Activated T-cell treated with anti-CD3 and anti-CD28 coated beads for 1 hour (primary cell): ENCODE results near the gene TRAPPC2.
"Not testable (repeated sequence)": the region's sequence is repeated elsewhere in the genome, so short reads cannot be mapped to it uniquely, and the experiment has no call there.

Experiments used
- DNase-seq: peaks from one replicate; pipeline ENCODE4 v3.0.0-alpha.2; 2020; ENCODE audit warnings: low read depth

The TRAPPC2 gene

DNA sequence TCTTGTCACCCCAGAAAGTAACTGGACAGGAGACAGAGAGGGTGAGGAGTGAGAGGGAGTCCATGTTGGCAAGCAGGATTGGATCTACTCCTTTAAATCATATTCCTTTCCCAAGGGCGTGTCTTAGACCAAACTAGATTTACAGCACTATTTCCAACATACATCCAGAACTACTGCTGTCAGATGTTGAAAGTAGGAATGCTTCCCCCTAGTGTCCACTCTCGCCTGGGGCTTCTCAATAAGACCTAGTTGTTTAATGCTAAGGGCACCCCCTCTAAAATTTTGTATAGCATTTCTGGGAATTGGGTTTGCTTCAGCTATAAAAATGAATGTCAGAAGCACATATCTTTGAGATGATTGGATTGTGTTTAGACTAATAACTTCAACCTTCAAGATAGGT is 13.4 kb upstream of the TRAPPC2 start:
- no peak for DNase-seq

DNA sequence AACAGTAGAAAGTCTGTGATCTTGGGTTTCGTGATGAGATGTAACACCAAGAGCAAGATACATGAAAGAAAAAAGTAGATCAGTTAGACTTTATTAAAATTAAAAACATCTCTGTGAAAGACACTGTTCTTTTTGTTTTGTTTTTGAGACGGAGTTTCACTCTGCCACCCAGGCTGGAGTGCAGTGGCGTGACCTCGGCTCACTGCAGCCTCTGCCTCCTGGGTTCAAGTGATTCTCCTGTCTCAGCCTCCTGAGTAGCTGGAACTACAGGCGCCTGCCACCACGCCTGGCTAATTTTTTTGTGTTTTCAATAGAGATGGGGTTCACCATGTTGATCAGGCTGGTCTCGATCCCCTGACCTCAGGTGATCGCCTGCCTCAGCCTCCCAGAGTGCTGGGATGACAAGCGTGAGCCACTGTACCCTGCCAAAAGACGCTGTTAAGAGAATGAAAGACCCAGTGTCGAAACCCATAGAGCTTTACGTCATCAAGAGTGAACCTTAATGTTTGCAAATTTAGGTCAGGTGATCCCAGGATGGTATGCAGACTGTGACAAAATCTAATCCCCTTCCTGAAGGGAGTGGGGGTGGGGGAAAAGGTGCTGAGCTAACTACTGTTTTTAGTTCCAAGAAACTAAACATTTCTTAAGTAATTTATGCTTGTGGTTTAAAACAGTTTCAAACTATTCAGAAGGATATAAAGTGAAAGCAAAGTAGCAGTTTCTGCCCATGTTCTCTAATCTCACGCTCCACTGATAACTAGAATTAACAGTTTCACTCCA is 8.2 kb upstream of the TRAPPC2 start:
- no peak for DNase-seq

DNA sequence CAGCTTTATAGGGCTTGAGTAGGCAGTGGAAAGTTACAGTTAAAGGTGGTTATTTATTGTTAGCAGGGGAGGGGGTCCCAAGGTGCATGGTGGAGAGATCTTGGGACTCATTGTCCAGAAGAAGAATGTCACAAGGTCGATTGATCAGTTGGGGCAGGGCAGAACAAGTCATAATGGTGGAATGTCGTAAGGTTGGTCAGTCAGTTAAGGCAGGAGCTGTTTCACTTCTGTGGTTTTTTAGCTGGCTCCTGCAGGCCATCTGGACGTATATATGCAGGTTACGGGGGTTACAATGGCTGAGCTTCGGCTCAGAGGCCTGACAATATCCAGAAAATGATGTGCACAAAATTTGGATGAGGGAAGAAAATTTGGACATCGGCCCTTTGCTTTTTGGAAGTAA is 7.3 kb upstream of the TRAPPC2 start:
- no peak for DNase-seq

DNA sequence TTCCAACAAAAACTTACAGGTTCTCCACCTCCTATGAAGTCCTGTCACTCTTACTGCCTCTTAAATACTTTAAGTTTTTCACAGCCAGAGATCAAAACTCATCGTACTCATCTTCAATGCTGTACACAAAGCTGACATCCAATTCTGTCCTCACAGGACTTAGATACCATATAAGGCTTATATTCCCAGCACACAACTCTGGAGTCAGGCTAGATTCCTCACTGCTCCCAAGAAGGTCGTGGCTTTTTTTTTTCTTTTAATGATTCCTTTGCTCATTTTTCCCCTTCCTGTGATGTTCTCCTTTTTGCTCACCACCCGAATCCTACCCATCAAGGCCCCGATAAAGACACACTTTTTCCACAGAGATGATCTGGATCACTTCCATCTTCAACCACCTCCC is 914 bp downstream of the TRAPPC2 start:
- no peak for DNase-seq

DNA sequence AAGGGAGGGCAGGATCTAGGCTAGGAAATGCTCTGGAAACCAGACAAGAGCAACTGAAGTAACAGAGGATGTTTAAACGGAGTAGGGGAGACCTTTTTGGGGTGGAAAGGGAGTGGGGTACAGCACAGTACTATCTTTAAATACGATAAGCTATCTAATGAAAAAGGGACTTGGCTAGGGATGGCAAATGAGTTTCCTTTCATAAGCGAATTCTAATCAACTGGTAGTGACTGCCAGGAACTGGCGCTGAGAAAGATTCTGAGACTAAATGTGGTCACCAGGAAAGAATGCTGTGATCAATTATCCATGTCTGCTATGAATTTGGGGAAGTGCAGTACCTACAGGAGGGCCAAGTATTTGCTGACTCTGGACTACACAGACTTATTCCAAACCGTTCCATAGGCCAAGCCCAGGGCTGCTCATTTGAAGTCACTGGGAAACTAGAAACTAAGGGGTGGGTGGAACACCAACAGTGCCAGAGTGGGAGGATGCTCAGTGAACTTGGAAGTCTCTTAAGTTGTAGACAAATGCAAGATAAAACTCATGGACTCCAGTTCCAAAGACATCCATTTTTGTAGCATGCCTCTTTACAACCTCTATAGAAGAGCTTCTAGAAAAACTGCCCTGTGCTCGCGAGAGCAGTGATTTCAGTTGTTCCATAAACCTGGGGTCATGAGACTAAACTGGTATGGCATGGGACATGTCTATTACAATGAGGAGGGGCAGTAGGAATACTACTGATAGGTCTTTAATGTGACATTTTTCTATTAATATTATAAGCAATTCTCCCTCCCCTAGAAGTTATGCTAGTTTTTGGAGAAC is 2.0 kb downstream of the TRAPPC2 start:
- DNase-seq: no peak

DNA sequence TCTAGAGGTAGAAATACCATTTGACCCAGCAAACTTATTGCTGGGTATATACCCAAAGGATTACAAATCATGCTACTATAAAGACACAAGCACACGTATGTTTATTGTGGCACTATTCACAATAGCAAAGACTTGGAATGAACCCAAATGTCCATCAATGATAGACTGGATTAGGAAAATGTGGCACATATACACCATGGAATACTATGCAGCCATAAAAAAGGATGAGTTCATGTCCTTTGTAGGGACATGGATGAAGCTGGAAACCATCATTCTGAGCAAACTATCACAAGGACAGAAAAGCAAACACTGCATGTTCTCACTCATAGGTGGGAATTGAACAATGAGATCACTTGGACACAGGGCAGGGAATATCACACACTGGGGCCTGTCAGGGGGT is 3.9 kb downstream of the TRAPPC2 start:
- not testable (repeated sequence) for DNase-seq

DNA sequence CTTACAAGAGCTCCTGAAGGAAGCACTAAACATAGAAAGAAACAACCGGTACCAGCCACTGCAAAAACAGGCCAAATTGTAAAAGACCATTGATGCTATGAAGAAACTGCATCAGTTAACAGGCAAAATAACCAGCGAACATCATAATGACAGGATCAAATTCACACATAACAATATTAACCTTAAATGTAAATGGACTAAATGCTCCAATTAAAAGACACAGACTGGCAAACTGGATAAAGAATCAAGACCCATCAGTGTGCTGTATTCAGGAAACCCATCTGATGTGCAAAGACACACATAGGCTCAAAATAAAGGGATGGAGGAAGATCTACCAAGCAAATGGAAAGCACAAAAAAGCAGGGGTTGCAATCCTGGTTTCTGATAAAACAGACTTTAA is 7.8 kb downstream of the TRAPPC2 start:
- not testable (repeated sequence) for DNase-seq

DNA sequence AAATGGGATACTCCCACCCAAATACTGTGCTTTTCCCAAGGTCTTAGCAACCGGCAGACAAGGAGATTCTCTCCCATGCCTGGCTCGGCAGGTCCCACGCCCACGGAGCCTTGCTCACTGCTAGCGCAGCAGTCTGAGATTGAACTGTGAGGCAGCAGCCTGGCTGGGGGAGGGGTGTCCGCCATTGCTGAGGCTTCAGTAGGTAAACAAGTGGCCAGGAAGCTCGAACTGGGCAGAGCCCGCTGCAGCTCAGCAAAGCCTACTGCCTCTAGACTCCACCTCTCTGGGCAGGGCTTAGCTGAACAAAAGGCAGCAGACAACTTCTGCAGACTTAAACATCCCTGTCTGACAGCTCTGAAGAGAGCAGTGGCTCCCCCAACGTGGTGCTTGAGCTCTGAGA is 9.5 kb downstream of the TRAPPC2 start:
- DNase-seq: peak; percentile 9

DNA sequence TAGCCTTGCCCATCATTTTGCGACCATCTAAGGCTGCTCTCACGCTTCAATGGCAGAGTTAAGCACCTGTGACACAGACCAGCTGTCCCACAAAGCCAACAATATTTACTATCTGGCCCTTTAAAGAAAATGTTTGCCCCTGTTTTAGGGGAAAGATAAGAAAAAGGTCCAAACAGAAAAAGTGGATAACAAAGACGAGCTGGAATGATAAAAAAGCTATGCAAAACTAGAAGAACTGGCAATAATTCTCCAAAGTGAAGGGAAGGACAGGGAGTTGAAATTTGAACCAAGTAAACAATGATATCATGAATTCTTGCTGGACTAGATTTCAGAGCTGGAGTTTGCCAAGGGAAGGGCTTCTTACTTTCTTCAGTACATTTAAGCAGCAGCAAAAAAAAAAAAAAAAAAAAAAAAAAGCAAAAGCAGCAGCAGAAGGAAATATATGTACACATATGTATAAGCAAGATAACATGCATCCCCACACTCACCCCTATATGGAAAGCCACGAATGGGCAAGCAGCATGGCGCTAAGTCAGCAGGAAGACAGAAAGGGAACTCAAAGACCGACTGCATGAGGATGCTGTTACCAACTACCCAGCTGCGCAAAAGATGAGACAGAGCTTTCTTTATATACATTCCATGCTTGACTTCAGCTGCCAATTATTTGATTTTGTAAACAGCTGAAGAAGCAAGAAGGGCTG is 12.5 kb downstream of the TRAPPC2 start:
- DNase-seq: no peak

DNA sequence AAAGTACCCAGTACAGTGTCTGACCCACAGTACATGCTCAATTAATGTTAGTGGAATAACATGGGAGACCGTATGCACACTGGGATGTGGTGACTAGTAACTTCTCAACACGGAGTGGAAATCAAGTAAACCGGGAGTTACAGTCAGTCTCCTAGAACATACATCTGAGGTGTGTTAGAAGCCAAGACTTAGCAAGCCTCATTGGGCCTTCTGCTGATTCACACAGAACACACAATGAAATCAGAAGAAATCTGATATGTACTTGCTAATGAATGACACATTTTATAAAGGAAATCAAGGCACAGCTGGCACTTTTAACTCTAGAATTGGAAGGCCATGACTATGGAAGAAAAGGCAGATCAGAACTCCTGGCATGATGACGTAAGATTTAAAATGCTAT is 13.0 kb downstream of the TRAPPC2 start:
- DNase-seq: no peak

DNA sequence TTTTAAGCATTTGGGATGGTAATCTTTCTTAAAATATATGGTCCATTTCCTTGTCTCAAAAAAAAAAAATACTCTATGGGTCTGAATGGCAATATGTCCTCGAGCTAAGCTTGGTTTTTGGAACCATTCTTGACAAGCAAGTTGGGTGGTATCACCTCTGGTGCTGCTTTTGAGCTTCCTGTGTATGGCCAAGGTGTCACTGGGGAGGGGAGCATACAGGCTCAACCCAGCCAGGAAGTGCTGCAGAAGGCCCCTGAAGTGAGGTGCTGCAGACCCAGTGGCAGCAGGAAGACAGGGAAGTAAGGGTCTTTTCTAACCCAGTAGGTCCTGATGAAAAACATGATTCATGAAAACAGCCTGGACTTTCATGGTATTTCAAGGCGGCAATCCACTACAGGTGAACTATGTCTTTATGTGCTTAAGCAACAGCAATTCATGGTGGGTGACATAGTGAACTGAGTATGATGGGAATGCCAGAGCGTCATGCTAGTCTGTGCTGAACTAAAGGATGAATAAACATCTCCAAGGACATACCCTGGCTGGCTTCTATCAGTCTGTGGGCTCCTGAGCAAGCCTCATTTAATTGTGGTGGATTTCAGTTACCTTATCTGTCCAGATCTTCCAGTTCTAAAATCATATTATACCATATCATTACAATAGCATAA is 15.1 kb downstream of the TRAPPC2 start:
- DNase-seq: no peak

DNA sequence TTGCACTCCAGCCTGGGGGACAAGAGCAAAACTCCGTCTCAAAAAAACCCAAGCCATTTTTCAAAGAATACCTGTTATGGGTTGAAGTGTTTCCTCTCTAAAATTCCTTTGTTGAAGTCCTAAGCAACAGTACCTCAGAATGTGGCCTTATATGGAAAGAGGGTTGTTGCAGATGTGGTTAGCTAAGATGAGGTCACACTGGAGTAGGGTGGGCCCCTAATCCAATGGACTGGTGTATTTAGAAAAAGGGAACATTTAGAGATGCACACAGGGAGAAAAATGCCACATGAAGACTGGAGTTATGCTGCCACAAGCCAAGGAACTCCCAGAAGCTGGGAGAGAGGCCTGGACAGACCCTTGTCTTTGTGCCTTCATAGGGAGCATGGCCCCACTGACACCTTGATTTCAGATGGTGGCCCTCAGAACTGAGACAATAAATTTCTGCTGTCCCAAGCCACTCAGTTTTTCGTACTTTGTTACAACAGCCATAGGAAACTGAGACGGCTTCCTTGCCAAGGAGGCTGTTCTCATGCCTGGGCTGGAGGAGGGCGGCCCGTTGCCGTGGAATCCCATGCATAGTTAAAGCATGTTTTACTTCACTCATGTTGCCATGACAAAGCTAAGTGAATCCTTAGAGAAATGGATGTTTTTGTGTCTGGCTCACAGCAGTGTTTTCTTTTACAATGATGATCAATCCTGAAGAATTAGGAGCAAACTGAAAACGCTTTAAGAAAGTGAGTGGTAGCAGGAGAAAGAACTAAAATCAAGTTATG is 16.5 kb downstream of the TRAPPC2 start:
- DNase-seq: no peak

DNA sequence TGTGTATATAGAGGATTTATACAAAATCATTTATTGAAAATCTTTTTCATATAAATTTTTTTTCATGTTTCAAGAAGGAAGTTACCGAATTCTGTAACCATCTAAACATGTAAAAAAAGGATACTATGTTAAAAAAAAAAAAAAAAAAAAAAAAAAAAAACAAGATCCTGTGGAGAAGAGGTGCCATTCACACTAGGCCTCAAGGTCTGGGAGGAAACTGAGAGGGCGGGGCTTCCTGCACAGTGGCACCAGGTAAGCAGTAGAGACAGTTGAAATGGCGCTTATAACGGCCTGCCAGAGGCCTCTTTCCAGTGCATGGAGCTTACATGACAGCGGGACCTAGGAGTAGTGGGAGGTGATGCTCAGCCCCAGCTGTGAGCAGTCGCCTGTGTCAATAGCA is 17.5 kb downstream of the TRAPPC2 start:
- no peak for DNase-seq

DNA sequence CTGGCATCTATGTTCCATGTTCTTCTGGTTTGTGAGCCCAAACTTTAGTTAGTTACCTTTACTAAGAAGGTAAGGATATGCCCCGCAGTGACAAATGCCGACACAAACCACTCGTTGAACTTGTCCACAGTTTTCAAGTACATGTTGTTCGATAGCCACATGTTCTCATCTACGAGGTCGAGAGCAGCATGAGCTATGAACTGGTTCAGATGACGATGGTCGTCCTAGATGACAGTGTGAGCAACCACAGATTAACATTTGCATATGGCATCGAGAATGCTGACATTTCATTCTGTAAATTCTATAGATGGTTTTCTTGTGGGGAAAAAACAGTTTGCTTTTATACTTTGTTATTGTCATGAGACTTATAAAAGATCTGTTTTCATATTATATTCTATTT is 18.0 kb downstream of the TRAPPC2 start:
- DNase-seq: no peak

DNA sequence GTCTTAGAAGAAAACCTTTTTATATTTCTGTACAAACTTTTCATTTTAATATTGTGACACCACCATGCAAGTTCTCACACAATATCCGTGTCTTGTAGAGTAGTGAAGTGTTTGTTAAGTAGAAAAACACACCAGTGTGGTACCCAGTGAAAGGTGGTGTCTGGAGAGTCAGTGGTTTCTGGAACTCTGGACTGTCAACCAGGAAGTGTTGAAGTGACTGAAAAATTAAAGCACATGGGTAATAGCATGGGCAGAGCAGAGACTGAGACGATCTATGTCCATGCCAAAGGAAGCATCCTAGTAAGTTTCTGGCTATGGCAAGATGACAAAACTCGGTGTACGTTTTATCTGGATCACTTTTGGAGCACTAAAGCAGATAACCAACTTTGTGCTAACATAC is 23.3 kb downstream of the TRAPPC2 start:
- DNase-seq: no peak

DNA sequence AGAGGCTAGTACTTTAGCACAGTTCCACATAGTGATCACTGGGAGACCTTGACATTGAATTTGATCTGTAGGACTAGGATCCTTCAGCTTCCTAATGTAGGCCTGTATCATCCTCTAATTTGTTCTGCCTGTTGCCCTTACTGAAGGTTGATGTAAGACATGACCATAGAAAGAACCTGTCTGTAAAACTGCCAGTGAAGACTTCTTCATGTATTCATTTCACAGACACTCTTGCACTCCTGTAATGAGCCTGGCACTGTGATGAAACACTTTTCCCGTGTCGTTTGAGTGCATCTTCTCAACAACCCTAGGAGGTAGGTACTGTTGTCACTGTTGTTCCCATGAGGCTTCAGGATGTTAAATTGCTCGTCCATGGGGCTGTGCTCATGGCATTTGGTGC is 30.8 kb downstream of the TRAPPC2 start:
- no peak for DNase-seq

DNA sequence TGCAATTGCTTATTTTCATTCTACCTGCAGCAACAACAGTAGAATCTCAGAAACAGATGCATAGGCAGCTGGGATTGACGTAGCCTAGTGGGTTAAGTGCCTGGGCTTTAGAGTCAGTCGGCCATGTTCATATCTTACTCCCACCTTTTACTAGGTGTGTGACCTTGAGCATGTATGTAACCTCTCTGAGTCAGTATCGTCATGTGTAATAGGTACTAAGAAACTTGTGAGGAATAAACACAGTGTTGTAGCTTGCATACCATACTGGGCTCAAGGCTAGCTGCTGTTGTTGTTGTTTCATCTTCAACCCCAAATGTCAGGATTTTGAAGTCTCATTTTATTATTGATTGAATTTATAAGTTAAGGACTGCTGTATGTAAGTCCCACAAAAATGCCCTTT is 31.3 kb downstream of the TRAPPC2 start:
- no peak for DNase-seq

DNA sequence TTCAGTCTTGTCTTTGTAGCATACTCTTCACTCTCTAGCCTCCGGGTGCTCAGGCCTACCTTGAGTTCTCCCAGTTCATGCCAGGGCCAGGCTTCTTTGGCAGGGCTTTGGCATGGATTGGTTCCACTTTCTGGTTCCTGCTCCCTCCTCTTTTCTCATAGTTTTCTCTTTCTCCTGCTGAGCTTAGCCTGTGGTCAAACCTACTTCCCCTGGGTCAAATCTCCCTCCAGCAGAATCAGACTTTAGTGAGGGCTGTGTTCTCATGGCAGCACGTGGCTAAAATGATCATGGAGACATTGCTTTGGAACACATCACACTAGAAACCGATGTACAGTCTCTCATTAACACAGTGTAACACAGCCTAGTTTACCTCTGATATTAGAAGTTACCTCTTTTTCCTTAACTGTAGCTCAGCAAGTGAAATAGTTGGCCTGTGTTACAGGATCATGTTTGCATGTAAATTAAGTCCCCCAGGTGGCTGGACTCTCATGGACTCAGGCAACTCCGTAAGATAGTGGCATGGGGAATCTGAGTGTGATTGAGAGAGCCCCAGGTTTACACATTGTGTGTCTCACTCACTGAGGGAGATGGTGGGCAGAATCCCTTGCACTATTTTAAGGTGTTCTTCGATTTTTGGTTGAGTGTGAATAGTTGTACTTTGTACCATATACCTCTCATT is 32.2 kb downstream of the TRAPPC2 start:
- DNase-seq: no peak

DNA sequence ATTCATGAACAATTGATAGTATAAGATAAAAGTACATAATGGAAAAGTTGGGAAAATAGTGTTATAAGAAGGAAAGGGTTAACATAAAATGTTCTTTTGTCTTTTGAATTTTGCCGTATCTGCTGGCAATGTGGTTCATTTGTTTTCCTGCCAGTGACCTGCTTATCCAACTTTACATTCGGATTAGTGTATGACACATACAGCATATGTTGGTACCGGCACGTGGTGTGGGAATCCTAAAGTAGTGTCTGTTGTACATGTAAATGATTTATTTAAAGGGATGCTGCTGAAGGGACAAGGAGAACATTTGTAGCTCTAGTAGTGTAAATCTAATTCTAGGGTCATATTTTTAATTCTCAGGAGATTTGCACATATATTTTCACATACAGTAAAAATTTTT is 34.0 kb downstream of the TRAPPC2 start:
- DNase-seq: no peak

DNA sequence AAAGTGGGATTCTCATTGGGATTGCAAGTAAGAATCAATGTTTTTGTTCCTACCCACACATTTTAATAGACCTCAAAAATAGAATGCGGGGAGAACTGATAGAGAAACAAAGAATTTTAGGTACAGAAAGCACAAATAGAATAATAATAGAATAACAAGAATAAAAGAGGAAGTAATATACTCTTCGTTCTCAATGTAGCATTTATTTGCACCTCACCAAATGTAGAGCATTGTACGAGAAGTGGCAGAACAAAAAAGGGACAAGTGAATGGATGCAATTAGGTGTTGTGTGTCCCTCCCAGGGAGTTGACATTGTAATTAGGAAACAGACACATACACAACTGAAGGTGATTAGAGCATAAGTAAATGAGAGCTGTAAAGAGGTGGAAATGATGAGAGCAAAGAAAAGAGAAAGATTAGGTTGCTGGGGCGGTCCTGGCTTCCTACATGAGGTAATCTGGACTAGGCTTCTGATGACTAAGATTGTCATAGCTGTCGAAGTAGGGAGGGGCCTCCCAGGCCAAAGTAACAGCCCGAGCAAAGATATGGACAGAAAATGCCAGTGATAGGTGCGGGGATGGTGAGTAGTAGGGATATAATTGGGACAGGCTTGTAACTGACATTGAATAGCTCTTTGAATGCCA is 35.1 kb downstream of the TRAPPC2 start:
- DNase-seq: no peak

DNA sequence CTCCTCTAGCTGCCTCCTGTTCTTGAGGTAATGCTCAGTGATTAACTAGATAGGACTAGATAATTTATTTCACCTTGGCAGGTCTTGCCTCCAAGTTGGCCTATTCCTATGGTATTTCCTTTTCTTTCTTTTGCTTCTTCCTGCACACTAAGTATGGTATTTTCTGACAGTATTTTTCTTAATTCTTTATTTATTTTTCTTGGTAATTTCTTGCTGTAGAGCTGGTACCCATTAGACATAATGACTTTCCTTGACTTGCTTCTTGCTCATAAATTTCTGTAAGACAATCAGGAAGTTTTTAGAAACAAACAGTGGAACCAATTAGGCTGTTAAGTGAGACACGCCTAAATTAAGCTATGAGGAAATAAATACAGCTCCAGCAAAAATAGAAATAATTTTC is 36.0 kb downstream of the TRAPPC2 start:
- DNase-seq: no peak
